Uterus (tissue), 2 donors: ENCODE results near the gene CCL14.

Experiments
- CTCF ChIP-seq, 4 experiments: fragments of 200-600 bp in 2 of 4; fragments of 450-650 bp in 2 of 4; sonication (generic) in 2 of 4; IDR thresholded peaks; one replicate each; pipeline ENCODE4 v1.5.1; 2016 to 2019; ENCODE audit warnings: antibody characterized with exemption in 4 of 4, mild to moderate bottlenecking in 2 of 4, moderate library complexity in 1 of 4
- POLR2A ChIP-seq, 2 donors: fragments of 450-650 bp; IDR thresholded peaks; one replicate each; pipeline ENCODE4 v1.6.1; 2016; ENCODE audit warnings: antibody characterized with exemption in 2 of 2, mild to moderate bottlenecking in 1 of 2, moderate library complexity in 1 of 2

DNA sequence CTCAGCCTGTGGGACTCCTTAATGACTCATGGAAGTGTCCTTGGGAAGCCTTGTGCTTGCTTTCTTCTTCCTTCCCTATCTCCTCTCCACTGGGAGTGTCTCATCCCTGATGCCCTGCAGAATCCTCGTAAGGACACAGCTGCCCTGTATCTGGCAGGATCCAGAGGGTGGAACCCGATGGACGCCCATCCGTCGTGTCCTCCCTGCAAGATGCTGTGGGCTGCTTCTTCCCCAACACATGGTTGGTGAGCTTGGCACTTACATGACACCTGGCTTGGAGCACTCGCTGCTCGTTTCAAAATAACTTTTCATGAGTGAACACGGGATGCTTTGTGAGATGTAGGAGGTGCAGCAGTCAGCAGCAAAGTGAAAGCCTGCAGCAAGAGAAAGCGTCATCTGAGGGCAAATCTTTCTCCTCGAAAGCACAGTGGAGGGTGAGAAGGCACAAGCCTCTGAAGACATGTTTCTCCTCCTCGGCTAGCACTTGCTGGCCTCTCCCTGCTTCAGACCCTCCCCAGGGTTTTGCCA lies 11.6 kb upstream of the CCL14 start:
- TF ChIP-seq CTCF (IDR thresholded peaks at IDR 0.05) (no peak), POLR2A (IDR thresholded peaks at IDR 0.05) (no peak)
